HL-60/S4 treated with retinoic acid at 250 ng/mL for 4 days and 3 days (cell line): ENCODE results near the gene PCGF1.

ENCODE experiments used
- in situ Hi-C: fragments of 300-500 bp; cut with MboI; formaldehyde crosslinking; loops from 2 replicates; pipeline ENCODE4 v1.7.0; 2022; ENCODE audit warnings: low sequenced_read_pairs

Gene PCGF1

DNA sequence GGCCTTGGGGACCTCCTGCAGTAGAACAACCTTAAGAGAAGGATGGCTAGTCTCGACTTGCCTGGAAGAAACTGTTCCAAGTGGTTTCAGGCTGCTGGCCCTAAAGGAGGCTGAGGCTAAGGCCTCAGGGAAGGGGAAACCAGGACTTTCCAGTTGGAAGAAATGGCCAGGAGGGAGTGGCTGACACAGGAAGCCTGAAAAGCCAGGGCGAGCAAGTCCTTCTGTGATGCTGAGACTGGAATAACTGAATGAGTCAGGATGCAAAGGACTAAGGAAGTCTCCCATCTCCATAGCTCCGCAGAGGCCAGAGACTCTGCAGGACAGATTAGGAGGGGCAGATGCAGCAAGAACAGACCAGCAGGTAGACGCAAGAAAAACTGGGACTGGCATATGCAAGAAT lies 29.6 kb upstream of the PCGF1 start:
- in situ Hi-C loops: no loop called here

- in situ Hi-C loops: no loop called here
These were observed 28.9 kb upstream of the PCGF1 start for GRCh38 chr2:74536166-74536950.

DNA sequence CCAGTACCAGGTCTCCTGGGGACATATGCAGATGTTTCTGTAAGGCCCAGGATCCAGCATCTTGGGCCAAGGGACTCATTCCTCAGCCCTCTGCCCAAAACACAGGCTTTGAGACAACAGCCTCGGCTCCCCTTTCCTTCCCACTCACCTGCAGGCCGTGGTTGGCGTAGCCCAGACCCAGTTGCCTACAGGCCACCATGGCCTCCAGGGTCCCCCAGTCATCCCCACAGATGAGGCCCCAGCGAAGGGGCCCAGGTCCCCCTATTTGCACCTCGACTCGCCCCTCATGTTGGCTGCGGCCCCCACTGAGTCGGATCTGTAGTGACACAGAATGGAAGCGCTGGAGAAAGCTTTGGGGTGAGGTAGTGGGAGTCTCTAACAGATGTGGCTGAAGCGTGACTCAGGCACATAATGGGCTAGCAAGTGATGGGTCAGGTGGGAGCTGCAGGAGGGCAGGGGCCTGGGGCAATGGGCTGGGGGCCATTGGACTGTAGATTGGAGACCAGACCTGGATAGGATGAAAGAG lies 28.0 kb upstream of the PCGF1 start:
- in situ Hi-C loops: no loop called here

- in situ Hi-C loops: no loop called here
These were observed 26.9 kb upstream of the PCGF1 start for GRCh38 chr2:74534411-74534810.

- in situ Hi-C loops: no loop called here
These were observed 26.0 kb upstream of the PCGF1 start for GRCh38 chr2:74533464-74533863.

- in situ Hi-C loops: no loop called here
These were observed 24.7 kb upstream of the PCGF1 start for GRCh38 chr2:74532222-74532621.

DNA sequence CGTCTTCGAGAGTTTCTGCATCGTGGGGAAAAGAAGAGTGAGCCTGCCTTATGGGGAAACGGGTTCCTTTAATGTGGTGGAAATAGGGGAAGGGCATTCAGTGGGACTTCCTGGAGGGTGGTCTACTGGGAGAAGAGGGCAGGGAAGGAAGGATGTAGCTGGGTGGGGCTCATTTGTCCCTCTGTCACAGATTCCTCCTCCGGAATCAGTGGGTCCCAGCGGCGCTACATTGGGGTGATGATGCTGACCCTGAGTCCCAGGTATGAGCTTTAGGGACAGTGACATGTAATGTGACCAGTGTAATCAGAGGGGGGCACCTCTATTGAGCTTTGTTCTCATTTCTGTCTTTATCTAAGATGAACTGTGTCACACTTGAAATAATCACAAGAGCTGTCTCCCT lies 24.2 kb upstream of the PCGF1 start:
- in situ Hi-C loops: no loop called here

- in situ Hi-C loops: no loop called here
These were observed 23.0 kb upstream of the PCGF1 start for GRCh38 chr2:74530239-74531187.

- in situ Hi-C loops: no loop called here
These were observed 22.1 kb upstream of the PCGF1 start, which contains the start of the genes AUP1 and HTRA2 for GRCh38 chr2:74529357-74530238. Gene AUP1 (minus strand): TSS chr2:74529706. CDS start chr2:74529629, 77 bp downstream. Gene HTRA2 (plus strand): TSS chr2:74529933. CDS start chr2:74530007, 74 bp downstream.

DNA sequence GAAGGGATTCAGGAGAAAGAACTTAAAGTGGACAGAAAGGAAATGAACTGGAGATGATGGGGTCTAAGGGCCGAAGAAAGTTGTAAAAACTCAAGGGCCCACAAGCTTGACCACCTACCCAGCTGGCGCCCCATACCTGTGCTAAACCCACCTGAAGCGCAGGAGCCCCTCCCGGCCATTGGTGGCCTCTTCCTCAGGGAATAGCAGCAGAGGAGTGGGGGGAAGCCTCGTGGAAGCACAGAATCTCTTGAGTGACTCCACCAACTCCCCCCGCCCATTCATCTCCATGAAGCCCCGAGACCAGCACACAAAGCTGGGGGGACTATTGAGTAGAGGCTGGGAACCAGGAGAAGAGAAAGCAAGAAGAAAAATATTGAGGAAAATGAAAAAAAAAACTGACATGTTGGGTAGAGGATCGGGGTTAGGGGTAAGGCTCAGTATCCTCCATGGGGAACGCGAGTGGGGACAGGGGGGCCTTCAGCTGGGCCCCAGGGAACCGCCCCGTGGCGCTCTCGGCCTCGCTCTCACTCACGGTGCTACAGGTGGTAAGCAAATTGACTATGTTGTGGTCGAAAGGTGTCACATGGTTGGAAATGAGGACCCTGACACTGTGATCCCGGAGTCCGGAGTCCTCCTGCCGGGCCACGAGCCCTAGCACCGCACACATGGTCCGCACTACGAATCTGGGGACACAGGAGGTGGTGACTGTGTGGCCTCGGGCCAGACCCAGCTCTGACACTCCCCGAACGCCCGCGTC lies 21.3 kb upstream of the PCGF1 start:
- in situ Hi-C loops: no loop called here

- in situ Hi-C loops: no loop called here
These were observed 20.2 kb upstream of the PCGF1 start for GRCh38 chr2:74527741-74528140.

DNA sequence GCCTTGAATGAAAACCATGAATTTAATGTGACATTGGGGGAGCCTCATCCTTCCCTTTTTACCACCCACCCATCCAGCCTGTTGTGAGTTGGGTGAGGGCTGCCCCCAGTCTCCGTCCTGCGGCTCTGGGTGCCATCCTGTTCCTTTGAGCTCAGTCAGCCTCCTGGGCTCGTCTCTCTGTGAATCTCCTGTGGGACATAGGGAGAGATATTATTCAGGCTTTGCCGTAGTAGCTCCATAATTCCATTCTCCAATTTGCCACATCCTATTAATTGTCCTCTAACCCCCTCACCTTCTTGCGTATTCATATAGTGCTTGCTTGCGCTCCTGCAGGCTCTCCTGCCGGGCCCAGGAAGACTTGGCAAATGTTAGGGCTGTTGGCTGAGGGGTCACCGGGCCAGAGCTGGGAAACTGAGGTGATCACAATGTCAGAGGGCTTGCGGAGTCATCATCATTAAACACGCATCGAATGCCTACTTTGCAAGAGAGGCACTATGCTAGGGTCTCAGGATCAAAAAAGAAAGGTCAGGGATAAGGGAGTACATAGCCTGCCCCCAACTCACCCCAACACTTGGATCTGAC lies 19.2 kb upstream of the PCGF1 start:
- in situ Hi-C loops: no loop called here

- in situ Hi-C loops: no loop called here
These were observed 18.5 kb upstream of the PCGF1 start, which contains the start of gene DQX1 for GRCh38 chr2:74525717-74526648. Gene DQX1 (minus strand): TSS chr2:74526231. CDS start chr2:74525729, 502 bp downstream.

DNA sequence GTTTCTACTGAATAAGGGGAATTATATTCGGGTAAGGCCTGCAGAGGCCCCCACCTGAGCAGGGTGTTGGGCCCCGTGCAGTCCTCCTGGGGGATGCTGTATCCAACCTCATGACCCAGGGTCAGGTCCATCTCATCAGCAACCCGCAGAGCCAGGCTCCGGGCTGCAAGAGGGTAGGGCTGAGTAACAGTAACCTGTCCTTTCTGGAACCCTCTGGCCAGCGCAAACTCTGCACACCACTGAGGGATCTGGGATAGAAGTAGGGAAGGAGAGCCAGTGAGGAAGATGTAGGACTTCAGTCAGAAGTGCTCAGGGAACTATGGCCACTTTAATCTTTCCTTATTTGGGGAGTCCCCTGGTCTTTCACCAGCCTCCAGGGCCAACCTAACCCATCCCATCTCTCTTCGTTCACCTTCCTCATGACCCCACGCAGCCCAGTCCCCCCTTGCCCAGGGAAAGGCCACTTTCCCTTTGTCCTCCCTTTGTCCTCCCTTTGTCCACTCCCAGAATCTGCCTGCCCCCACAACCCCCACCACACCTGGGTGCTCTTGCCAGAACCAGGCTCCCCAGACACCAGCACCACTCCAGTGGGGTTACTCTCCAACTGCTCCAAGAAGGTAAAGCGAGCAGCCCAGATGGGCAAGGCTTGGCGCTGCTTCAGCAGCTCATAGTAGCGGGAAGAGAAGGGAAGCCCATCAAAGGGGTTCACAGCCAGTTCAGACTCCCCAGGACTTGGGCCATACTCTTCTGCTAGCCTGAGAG lies 17.6 kb upstream of the PCGF1 start:
- in situ Hi-C loops: no loop called here

DNA sequence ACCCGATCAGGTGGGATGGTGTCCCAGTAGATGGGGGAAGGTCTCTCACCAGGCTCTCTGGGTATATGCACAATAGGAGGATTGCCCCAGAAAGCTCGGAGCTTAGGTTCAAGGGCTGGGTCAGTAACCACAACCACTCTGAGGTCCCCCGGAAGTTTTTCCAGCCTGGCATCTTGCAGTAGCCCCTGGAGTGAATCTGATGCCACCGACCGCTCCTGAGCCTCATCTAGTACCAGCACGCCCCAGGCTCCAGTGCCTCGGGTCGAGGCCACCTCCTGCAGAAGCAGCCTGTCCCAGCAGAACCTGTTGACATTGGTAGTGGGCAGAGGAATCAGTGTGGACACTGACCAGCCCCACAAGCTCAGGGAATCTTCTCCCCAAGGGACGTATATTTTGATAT lies 16.5 kb upstream of the PCGF1 start:
- in situ Hi-C loops: no loop called here

GRCh38 chr2:74522516-74522915 lies 15.0 kb upstream of the PCGF1 start:
- in situ Hi-C loops: no loop called here

GRCh38 chr2:74516650-74517049 lies 9.2 kb upstream of the PCGF1 start:
- in situ Hi-C loops: no loop called here
